Measurements from ENCODE around the gene RPP14.

Gene RPP14

DNA sequence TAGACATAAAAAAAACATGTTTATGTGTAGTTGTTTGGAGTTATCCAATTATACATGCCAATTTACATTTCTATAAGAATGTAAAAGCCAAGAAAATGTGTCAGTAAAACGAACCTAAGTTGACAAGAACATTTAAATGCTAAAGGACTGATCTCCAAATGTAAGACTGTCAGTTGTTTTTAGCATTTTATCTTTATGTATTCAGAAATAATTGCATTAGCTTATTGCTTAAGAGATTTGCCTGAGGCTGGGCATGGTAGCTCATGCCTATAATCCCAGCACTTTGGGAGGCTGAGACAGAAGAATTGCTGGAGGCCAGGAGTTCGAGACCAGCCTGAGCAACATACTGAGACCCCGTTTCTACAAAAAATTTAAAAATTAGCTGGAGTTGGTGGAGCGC, 53.6 kb downstream of the RPP14 start:
- no peak for DNase-seq

DNA sequence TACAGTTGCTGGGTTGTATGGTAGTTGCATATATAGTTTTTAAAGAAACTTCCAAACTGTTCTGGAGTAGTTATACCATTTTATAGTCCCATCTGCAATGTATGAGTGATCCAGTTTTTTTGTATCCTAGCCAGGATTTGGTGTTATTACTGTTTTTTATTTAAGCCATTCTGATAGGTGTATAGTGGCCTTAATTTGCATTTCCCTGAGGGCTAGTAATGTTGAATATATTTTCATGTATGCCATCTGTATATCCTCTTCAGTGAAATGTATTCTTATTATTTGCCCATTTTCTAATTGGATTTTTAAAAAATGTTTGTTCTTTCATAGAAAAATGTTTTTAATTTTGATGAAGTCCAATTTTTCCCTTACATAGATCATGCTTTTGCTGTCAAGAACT, 55.8 kb downstream of the RPP14 start:
- no peak for DNase-seq

DNA sequence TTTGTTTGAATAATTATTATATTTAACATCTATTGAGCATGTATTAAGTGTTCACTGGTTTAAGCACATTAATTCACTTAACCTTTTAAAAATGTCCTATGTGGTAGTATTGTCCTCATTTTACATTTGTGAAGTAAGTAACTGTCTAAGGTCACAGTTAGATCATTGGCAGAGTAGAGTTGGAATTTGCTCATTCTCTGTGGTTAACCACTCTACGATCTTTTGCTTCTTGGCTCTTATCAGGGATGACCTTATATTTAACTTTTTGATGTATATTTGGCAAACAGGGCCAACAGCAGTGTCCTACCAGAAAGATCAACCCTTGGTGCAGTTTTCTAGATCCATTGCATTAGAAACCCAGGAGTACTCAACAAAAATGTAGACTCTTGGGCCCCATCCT, 60.7 kb downstream of the RPP14 start:
- no peak for DNase-seq

GRCh38 chr3:58369038-58369437, 63.0 kb downstream of the RPP14 start:
- no peak for DNase-seq
